RWPE2 (cell line): Measurements from ENCODE around the gene CHMP6.

Source experiments
- ATAC-seq: fragments of 200-7000 bp; cut with Tn5 transposase; 3 replicates; pipeline ENCODE4 v1.9.1; 2021; ENCODE audit warnings: low read depth
- DNase-seq: peaks from one replicate; pipeline ENCODE4 v3.0.0-alpha.2; 2020; ENCODE audit warnings: low spot score
- H3K27ac ChIP-seq: fragments of 450-650 bp; 2 replicates; pipeline ENCODE4 v1.5.1; 2017; ENCODE audit warnings: mild to moderate bottlenecking; ENCODE audit not compliant: poor library complexity, severe bottlenecking
- H3K27me3 ChIP-seq: fragments of 250-450 bp; sonication (Bioruptor Pico); 2 replicates; pipeline ENCODE4 v1.5.1; 2021; ENCODE audit warnings: mild to moderate bottlenecking, moderate library complexity; ENCODE audit not compliant: insufficient read depth, poor library complexity, severe bottlenecking
- H3K36me3 ChIP-seq: fragments of 250-450 bp; sonication (Bioruptor Pico); 2 replicates; pipeline ENCODE4 v1.5.1; 2020; ENCODE audit warnings: low read depth, mild to moderate bottlenecking, moderate library complexity
- H3K4me1 ChIP-seq: fragments of 250-450 bp; sonication (Bioruptor Pico); 2 replicates; pipeline ENCODE4 v1.5.1; 2021; ENCODE audit warnings: mild to moderate bottlenecking, moderate library complexity; ENCODE audit not compliant: insufficient read depth, poor library complexity, severe bottlenecking
- H3K4me3 ChIP-seq: fragments of 250-450 bp; sonication (Bioruptor Pico); 2 replicates; pipeline ENCODE4 v1.5.1; 2021; ENCODE audit warnings: mild to moderate bottlenecking, moderate library complexity; ENCODE audit not compliant: severe bottlenecking
- H3K9me3 ChIP-seq: fragments of 250-450 bp; sonication (Bioruptor Pico); 2 replicates; pipeline ENCODE4 v1.5.1; 2021; ENCODE audit warnings: mild to moderate bottlenecking, moderate library complexity; ENCODE audit not compliant: severe bottlenecking
- TF ChIP-seq, protein P1 (sequence below): fragments of 450-650 bp; IDR thresholded peaks from one replicate; pipeline ENCODE4 v1.5.1; 2017; ENCODE audit warnings: mild to moderate bottlenecking, moderate library complexity; ENCODE audit not compliant: poor library complexity, severe bottlenecking

CHMP6 gene

DNA sequence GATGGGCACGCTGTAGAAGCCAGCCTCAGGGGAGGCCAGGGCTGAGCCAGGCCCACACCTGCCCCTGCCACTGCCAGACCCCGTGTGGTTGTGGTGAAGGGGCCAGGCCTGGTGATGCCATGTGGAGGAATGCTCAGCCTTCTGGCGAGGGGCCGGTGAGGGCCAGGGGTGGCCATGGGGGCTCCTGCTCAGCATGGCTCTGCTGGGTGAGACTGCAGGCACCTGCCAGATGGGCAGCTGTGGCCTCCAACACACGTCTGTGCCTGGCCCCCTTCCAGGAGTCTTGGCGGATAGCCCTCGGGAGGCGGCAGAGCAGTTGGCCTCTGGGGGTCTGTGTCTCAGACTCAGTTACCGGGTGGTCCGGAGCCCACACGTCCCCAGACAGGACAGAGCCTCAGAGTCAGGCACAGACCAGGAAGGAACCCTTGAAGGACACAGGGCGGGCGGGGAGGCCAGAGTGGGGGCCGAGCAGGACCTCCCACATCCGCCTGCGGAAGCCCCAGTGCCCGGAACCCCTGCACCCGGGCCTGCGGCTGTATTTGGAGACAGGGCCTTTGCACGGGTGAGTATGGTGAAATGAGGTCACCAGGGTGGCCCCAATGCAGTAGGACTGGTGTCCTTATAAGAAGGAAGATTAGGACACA, 22.5 kb upstream of the CHMP6 start:
- ATAC-seq (peak; percentile 11; the same call in 2 of the 3 replicates), DNase-seq (no peak)
- Histone ChIP-seq H3K27me3 (no peaks in the 10 kb centered on the region), H3K4me3 (no peak overlapping the region), H3K9me3 (no peaks in the 10 kb centered on the region), H3K4me1 (no peaks in the 10 kb centered on the region), H3K27ac (no peak overlapping the region), H3K36me3 (no peaks in the 10 kb centered on the region)
- TF ChIP-seq, protein P1, sequence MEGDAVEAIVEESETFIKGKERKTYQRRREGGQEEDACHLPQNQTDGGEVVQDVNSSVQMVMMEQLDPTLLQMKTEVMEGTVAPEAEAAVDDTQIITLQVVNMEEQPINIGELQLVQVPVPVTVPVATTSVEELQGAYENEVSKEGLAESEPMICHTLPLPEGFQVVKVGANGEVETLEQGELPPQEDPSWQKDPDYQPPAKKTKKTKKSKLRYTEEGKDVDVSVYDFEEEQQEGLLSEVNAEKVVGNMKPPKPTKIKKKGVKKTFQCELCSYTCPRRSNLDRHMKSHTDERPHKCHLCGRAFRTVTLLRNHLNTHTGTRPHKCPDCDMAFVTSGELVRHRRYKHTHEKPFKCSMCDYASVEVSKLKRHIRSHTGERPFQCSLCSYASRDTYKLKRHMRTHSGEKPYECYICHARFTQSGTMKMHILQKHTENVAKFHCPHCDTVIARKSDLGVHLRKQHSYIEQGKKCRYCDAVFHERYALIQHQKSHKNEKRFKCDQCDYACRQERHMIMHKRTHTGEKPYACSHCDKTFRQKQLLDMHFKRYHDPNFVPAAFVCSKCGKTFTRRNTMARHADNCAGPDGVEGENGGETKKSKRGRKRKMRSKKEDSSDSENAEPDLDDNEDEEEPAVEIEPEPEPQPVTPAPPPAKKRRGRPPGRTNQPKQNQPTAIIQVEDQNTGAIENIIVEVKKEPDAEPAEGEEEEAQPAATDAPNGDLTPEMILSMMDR, result no peak

DNA sequence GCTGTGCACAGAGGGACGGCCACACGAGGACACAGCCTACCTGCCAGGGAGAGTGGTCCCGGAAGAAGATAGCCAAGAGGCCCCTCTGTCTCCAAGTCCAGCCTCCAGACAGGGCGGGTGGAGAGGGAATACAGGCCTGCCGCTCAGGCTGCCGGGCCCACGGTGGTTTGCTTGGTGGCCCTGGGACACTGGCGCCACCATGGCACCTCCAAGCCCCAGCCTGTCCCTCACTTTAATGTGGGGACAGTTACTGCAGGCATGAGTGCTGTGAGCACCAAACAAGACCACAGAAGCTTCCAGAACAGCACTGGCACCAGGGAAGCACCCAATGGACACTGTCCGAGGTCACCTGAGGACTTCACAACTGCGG, 22.0 kb upstream of the CHMP6 start:
- Histone ChIP-seq H3K9me3 (no peaks in the 10 kb centered on the region), H3K4me1 (no peaks in the 10 kb centered on the region), H3K27ac (no peak overlapping the region), H3K36me3 (no peaks in the 10 kb centered on the region), H3K27me3 (no peaks in the 10 kb centered on the region), H3K4me3 (no peak overlapping the region)
- TF ChIP-seq, protein P1, result no peak
- DNase-seq (no peak), ATAC-seq (no peak)

DNA sequence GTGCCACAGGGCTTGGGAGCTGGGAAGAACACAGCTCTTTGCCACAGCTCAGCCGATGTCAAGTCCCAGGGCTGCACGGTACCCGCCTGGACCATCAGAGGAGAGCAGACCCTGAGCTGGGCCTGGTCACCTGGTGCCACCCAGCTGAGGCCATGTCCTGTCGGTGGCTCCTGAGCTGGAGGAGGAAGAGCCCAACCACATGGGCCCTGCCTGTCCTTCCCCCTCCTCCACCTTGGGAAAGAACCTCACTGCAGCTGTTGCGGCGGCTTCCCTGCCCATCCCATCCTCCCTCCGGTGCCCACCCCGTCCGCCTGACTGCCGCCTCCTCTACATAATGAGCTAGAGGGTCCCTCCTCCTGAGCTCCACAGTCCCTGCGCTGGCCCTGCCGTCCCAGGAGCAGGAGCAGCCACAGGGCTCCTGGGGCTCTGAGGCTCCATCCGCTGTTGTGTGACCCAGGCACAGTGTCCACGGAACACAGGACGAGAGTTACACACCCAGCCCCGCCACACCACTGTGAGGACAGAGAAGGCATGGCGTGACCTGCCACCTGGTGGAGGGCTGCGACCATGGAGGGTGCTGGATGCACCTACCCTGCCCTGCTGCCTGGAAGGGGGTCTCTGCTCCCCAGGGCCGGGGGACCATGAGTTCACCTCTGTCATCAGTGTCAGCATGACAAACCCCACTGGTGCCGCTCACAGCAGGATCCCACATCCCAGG, 21.4 kb upstream of the CHMP6 start:
- no peaks in the 10 kb centered on the region for H3K9me3 ChIP-seq
- H3K27me3 ChIP-seq, result no peaks in the 10 kb centered on the region
- ATAC-seq (peak; percentile 66), DNase-seq (no peak)
- no peak overlapping the region for H3K4me3 ChIP-seq
- H3K27ac ChIP-seq, result no peak overlapping the region
- TF ChIP-seq, protein P1, result peak; percentile 47
- H3K36me3 ChIP-seq, result no peaks in the 10 kb centered on the region
- H3K4me1 ChIP-seq, result no peaks in the 10 kb centered on the region

DNA sequence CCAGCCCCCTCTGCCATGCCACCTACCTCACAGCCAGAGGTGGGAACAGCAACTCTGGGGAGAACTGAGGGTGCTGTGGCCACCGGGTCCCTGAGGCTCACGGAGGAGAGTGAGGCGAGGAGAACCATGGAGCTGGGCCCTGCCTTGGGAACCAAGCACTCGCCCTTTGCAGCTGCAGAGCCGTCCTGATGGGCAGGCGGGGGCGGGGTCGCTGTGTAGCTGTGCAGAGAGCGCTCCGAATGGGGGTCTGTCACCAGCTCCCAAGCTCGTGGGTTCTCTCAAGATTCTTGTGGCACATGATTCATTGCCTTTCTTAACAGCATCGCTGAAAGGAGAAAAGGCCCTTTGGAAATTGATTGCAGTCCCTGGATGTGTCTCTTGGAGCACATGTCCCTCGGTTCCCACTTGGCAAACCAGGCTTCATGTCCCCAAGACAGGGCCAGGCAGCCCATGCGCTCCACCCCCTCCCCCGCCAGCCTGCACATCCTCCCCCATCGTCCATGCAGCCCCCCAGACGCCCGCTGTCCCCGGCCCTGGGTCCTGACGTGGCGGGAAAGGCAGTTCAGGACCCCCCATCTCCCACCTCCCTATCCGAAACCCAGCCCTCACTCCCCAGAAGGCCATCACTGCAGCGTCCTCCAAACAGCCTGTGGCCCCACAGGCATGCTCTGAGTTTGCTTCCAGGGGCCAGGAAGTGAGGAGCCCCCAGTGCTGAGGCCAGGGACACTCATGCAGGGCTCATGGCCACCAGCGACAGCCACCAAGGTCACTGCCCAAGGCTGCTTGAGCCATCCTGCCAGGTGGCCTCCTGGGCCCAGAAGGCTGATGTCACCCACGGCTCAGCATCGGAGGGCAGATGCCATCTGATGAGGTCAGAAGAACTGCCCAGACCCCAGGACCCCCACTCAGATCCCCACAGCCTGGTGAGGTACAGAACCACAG, 20.6 kb upstream of the CHMP6 start:
- Histone ChIP-seq H3K27me3 (no peaks in the 10 kb centered on the region), H3K4me1 (no peaks in the 10 kb centered on the region), H3K27ac (no peak overlapping the region), H3K9me3 (no peaks in the 10 kb centered on the region), H3K4me3 (no peak overlapping the region), H3K36me3 (no peaks in the 10 kb centered on the region)
- TF ChIP-seq, protein P1, result peak; percentile 26
- no peak for DNase-seq
- 0 out of 3 replicates have a peak, but pooled peaks have one; percentile 5 for ATAC-seq
